ENCODE measurements around the gene ENTPD7. TPM values are rescaled to one million over a fixed set of nuclear protein-coding genes. Genes with fewer than 3 reads are reported as not detected.

ENTPD7 gene
- total RNA-seq, 2 donors from 2014 or later: 9.0 to 10.9 TPM

GRCh38 chr10:99659868-99660366, 608 bp downstream of the ENTPD7 start:
- no peaks in the 10 kb centered on the region for H3K9me3 Mint-ChIP-seq
- DNase-seq (ENCODE audit: low spot score) (no peak), ATAC-seq (no peak)
- peak overlapping the region; percentile 73 to 88 for H3K27ac Mint-ChIP-seq
- peaks cover 13% of the 10 kb centered on the region in 2 donors for H3K27me3 Mint-ChIP-seq
- peaks cover 14 to 31% of the 10 kb centered on the region in 2 donors for H3K4me1 Mint-ChIP-seq (ENCODE audit: low read depth in 2 of 2)
- H3K4me3 Mint-ChIP-seq: peak overlapping the region; percentile 96
- peaks cover 13% of the 10 kb centered on the region for H3K36me3 Mint-ChIP-seq

- Mint-ChIP-seq H3K9me3 (no peaks in the 10 kb centered on the region), H3K4me3 (peak overlapping the region; percentile 44), H3K36me3 (peaks cover 20% of the 10 kb centered on the region), H3K4me1 (ENCODE audit: low read depth in 2 of 2) (peaks cover 14 to 31% of the 10 kb centered on the region in 2 donors), H3K27ac (no peak overlapping the region), H3K27me3 (peaks cover 9 to 10% of the 10 kb centered on the region in 2 donors)
- ATAC-seq: no peak
- no peak for DNase-seq (ENCODE audit: low spot score)
Observed at GRCh38 chr10:99660662-99661376, 1.5 kb downstream of the ENTPD7 start.

GRCh38 chr10:99661377-99661763, 2.1 kb downstream of the ENTPD7 start:
- DNase-seq (ENCODE audit: low spot score): no peak
- H3K4me3 Mint-ChIP-seq: peak overlapping the region; percentile 44
- peaks cover 22% of the 10 kb centered on the region for H3K36me3 Mint-ChIP-seq
- H3K4me1 Mint-ChIP-seq (ENCODE audit: low read depth in 2 of 2): peaks cover 14 to 31% of the 10 kb centered on the region in 2 donors
- H3K9me3 Mint-ChIP-seq: no peaks in the 10 kb centered on the region
- ATAC-seq: no peak
- H3K27me3 Mint-ChIP-seq: peaks cover 3 to 4% of the 10 kb centered on the region in 2 donors
- H3K27ac Mint-ChIP-seq: no peak overlapping the region

GRCh38 chr10:99665304-99665703, 6.0 kb downstream of the ENTPD7 start:
- Mint-ChIP-seq H3K4me3 (no peak overlapping the region), H3K27me3 (no peaks in the 10 kb centered on the region), H3K36me3 (peaks cover 26% of the 10 kb centered on the region), H3K9me3 (no peaks in the 10 kb centered on the region), H3K27ac (no peak overlapping the region), H3K4me1 (ENCODE audit: low read depth in 2 of 2) (peaks cover 0 to 8% of the 10 kb centered on the region in 2 donors)
- no peak for ATAC-seq
- DNase-seq (ENCODE audit: low spot score): no peak

GRCh38 chr10:99667108-99667751, 7.9 kb downstream of the ENTPD7 start:
- ATAC-seq (no peak), DNase-seq (ENCODE audit: low spot score) (no peak)
- Mint-ChIP-seq H3K4me1 (ENCODE audit: low read depth in 2 of 2) (peaks cover 0 to 4% of the 10 kb centered on the region in 2 donors), H3K27ac (no peak overlapping the region), H3K27me3 (no peaks in the 10 kb centered on the region), H3K4me3 (no peak overlapping the region), H3K9me3 (no peaks in the 10 kb centered on the region), H3K36me3 (peaks cover 21% of the 10 kb centered on the region)

- Mint-ChIP-seq H3K4me1 (ENCODE audit: low read depth in 2 of 2) (peaks cover 6 to 10% of the 10 kb centered on the region in 2 donors), H3K27ac (no peak overlapping the region), H3K9me3 (no peaks in the 10 kb centered on the region), H3K36me3 (peaks cover 14% of the 10 kb centered on the region), H3K4me3 (no peak overlapping the region), H3K27me3 (no peaks in the 10 kb centered on the region)
- no peak for DNase-seq (ENCODE audit: low spot score)
- ATAC-seq: no peak
Observed at GRCh38 chr10:99671386-99671785, 12.1 kb downstream of the ENTPD7 start.

- Mint-ChIP-seq H3K4me1 (ENCODE audit: low read depth in 2 of 2) (peaks cover 9 to 10% of the 10 kb centered on the region in 2 donors), H3K36me3 (peaks cover 10% of the 10 kb centered on the region), H3K27ac (no peak overlapping the region)
Observed at GRCh38 chr10:99672884-99673283, 13.6 kb downstream of the ENTPD7 start.

GRCh38 chr10:99673492-99673891, 14.2 kb downstream of the ENTPD7 start:
- Mint-ChIP-seq H3K4me3 (no peak overlapping the region), H3K27ac (peak overlapping the region in 1 of 2 donors; percentile 7), H3K27me3 (no peaks in the 10 kb centered on the region), H3K4me1 (ENCODE audit: low read depth in 2 of 2) (peaks cover 9 to 10% of the 10 kb centered on the region in 2 donors), H3K36me3 (peaks cover 10% of the 10 kb centered on the region), H3K9me3 (no peaks in the 10 kb centered on the region)
- no peak for DNase-seq (ENCODE audit: low spot score)
- ATAC-seq: no peak

More at GRCh38 chr10:99672884-99673283, 13.6 kb downstream of the ENTPD7 start:
- peak overlapping the region; percentile 8 for H3K4me3 Mint-ChIP-seq
- no peaks in the 10 kb centered on the region for H3K9me3 Mint-ChIP-seq
- ATAC-seq: peak; percentile 55 to 68
- no peak for DNase-seq (ENCODE audit: low spot score)
- no peaks in the 10 kb centered on the region for H3K27me3 Mint-ChIP-seq

GRCh38 chr10:99674762-99675161, 15.5 kb downstream of the ENTPD7 start:
- peaks cover 9 to 10% of the 10 kb centered on the region in 2 donors for H3K4me1 Mint-ChIP-seq (ENCODE audit: low read depth in 2 of 2)
- H3K36me3 Mint-ChIP-seq: peaks cover 10% of the 10 kb centered on the region
- DNase-seq (ENCODE audit: low spot score) (no peak), ATAC-seq (no peak)
- no peak overlapping the region for H3K27ac Mint-ChIP-seq
- H3K9me3 Mint-ChIP-seq: no peaks in the 10 kb centered on the region
- no peak overlapping the region for H3K4me3 Mint-ChIP-seq
- no peaks in the 10 kb centered on the region for H3K27me3 Mint-ChIP-seq

- Mint-ChIP-seq H3K4me3 (no peak overlapping the region), H3K36me3 (peaks cover 10% of the 10 kb centered on the region), H3K27me3 (no peaks in the 10 kb centered on the region), H3K4me1 (ENCODE audit: low read depth in 2 of 2) (peaks cover 9 to 10% of the 10 kb centered on the region in 2 donors), H3K9me3 (no peaks in the 10 kb centered on the region), H3K27ac (no peak overlapping the region)
- no peak for ATAC-seq
- no peak for DNase-seq (ENCODE audit: low spot score)
Observed at GRCh38 chr10:99676426-99676825, 17.1 kb downstream of the ENTPD7 start.

- H3K27me3 Mint-ChIP-seq: no peaks in the 10 kb centered on the region
- no peaks in the 10 kb centered on the region for H3K9me3 Mint-ChIP-seq
Observed at GRCh38 chr10:99676895-99677294, 17.6 kb downstream of the ENTPD7 start.

GRCh38 chr10:99678921-99679320, 19.6 kb downstream of the ENTPD7 start:
- H3K27ac Mint-ChIP-seq: no peak overlapping the region
- no peaks in the 10 kb centered on the region for H3K9me3 Mint-ChIP-seq
- H3K27me3 Mint-ChIP-seq: no peaks in the 10 kb centered on the region

More at GRCh38 chr10:99676895-99677294, 17.6 kb downstream of the ENTPD7 start:
- Mint-ChIP-seq H3K4me1 (ENCODE audit: low read depth in 2 of 2) (peaks cover 9 to 10% of the 10 kb centered on the region in 2 donors), H3K4me3 (no peak overlapping the region), H3K27ac (no peak overlapping the region), H3K36me3 (peaks cover 10% of the 10 kb centered on the region)
- ATAC-seq (no peak), DNase-seq (ENCODE audit: low spot score) (no peak)

GRCh38 chr10:99681553-99681952, 22.2 kb downstream of the ENTPD7 start:
- no peaks in the 10 kb centered on the region for H3K36me3 Mint-ChIP-seq
- no peak overlapping the region for H3K4me3 Mint-ChIP-seq
- H3K27me3 Mint-ChIP-seq: no peaks in the 10 kb centered on the region
- ATAC-seq: no peak
- H3K4me1 Mint-ChIP-seq (ENCODE audit: low read depth in 2 of 2): peaks cover 0 to 6% of the 10 kb centered on the region in 2 donors
- no peak for DNase-seq (ENCODE audit: low spot score)
- H3K9me3 Mint-ChIP-seq: no peaks in the 10 kb centered on the region
- H3K27ac Mint-ChIP-seq: no peak overlapping the region

More at GRCh38 chr10:99678921-99679320, 19.6 kb downstream of the ENTPD7 start:
- no peak for DNase-seq (ENCODE audit: low spot score)
- no peaks in the 10 kb centered on the region for H3K36me3 Mint-ChIP-seq
- no peak overlapping the region for H3K4me3 Mint-ChIP-seq
- no peak for ATAC-seq
- H3K4me1 Mint-ChIP-seq (ENCODE audit: low read depth in 2 of 2): peaks cover 0 to 3% of the 10 kb centered on the region in 2 donors

GRCh38 chr10:99682032-99682431, 22.7 kb downstream of the ENTPD7 start:
- H3K4me3 Mint-ChIP-seq: no peak overlapping the region
- H3K36me3 Mint-ChIP-seq: no peaks in the 10 kb centered on the region
- no peaks in the 10 kb centered on the region for H3K9me3 Mint-ChIP-seq
- DNase-seq (ENCODE audit: low spot score) (no peak), ATAC-seq (no peak)
- no peak overlapping the region for H3K27ac Mint-ChIP-seq
- no peaks in the 10 kb centered on the region for H3K27me3 Mint-ChIP-seq
- peaks cover 0 to 4% of the 10 kb centered on the region in 2 donors for H3K4me1 Mint-ChIP-seq (ENCODE audit: low read depth in 2 of 2)
